Measurements from ENCODE around the gene ITGA2B.
"Not testable (repeated sequence)": the region's sequence is repeated elsewhere in the genome, so short reads cannot be mapped to it uniquely, and the experiment has no call there.

DNA sequence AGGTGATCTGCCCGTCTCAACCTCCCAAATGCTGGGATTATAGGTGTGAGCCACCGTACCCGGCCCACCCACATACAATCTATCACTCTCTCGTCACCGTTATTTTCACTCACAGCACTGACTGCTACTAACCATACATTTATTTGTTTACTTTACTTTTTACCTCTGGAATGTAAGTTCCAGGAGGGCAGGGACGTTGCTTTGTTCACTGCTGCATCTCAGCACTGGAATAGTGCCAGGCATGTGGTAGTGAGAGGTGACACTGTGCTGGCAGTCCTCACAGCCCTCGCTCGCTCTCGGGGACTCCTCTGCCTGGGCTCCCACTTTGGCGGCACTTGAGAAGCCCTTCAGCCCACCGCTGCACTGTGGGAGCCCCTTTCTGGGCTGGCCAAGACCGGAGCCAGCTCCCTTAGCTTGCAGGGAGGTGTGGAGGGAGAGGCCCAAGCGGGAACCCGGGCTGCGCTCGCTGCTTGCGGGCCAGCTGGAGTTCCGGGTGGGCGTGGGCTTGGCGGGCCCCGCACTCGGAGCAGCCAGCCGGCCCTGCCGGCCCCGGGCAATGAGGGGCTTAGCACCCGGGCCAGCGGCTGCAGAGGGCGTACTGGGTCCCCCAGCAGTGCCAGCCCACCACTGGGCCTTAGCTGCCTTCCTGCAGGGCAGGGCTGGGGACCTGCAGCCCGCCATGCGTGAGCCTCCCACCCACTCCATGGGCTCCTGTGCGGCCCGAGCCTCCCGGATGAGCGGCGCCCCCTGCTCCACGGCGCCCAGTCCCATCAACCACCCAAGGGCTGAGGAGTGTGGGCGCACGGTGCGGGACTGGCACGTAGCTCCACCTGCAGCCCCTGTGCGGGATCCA is 20.8 kb downstream of the ITGA2B start:
- not testable (repeated sequence) for TF ChIP-seq KAT7 (CRISPR knock-in tag; IDR thresholded peaks at IDR 0.05; ENCODE audit: borderline replicate concordance); PPARG (CRISPR knock-in tag; conservative IDR thresholded peaks at IDR 0.05); JUNB (CRISPR knock-in tag; IDR thresholded peaks at IDR 0.05; ENCODE audit: borderline replicate concordance); FOXK2 (IDR thresholded peaks at IDR 0.05); POLR2AphosphoS5 (IDR thresholded peaks at IDR 0.05; ENCODE audit: low read depth, low read length); FOXJ3 (CRISPR knock-in tag; IDR thresholded peaks at IDR 0.05; ENCODE audit: borderline replicate concordance); ZNF121 (CRISPR knock-in tag; IDR thresholded peaks at IDR 0.05); SRSF1 (optimal IDR thresholded peaks at IDR 0.05; ENCODE audit: low read depth, low read length)
- TF ChIP-seq, protein P1, sequence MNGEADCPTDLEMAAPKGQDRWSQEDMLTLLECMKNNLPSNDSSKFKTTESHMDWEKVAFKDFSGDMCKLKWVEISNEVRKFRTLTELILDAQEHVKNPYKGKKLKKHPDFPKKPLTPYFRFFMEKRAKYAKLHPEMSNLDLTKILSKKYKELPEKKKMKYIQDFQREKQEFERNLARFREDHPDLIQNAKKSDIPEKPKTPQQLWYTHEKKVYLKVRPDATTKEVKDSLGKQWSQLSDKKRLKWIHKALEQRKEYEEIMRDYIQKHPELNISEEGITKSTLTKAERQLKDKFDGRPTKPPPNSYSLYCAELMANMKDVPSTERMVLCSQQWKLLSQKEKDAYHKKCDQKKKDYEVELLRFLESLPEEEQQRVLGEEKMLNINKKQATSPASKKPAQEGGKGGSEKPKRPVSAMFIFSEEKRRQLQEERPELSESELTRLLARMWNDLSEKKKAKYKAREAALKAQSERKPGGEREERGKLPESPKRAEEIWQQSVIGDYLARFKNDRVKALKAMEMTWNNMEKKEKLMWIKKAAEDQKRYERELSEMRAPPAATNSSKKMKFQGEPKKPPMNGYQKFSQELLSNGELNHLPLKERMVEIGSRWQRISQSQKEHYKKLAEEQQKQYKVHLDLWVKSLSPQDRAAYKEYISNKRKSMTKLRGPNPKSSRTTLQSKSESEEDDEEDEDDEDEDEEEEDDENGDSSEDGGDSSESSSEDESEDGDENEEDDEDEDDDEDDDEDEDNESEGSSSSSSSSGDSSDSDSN (CRISPR knock-in tag; IDR thresholded peaks at IDR 0.05) = not testable (repeated sequence)
- TF ChIP-seq, protein P2, sequence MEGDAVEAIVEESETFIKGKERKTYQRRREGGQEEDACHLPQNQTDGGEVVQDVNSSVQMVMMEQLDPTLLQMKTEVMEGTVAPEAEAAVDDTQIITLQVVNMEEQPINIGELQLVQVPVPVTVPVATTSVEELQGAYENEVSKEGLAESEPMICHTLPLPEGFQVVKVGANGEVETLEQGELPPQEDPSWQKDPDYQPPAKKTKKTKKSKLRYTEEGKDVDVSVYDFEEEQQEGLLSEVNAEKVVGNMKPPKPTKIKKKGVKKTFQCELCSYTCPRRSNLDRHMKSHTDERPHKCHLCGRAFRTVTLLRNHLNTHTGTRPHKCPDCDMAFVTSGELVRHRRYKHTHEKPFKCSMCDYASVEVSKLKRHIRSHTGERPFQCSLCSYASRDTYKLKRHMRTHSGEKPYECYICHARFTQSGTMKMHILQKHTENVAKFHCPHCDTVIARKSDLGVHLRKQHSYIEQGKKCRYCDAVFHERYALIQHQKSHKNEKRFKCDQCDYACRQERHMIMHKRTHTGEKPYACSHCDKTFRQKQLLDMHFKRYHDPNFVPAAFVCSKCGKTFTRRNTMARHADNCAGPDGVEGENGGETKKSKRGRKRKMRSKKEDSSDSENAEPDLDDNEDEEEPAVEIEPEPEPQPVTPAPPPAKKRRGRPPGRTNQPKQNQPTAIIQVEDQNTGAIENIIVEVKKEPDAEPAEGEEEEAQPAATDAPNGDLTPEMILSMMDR (CRISPR knock-in tag; IDR thresholded peaks at IDR 0.05) = 0 out of 2 replicates have a peak, but pooled peaks have one; percentile 10
- TF ChIP-seq, protein P3, sequence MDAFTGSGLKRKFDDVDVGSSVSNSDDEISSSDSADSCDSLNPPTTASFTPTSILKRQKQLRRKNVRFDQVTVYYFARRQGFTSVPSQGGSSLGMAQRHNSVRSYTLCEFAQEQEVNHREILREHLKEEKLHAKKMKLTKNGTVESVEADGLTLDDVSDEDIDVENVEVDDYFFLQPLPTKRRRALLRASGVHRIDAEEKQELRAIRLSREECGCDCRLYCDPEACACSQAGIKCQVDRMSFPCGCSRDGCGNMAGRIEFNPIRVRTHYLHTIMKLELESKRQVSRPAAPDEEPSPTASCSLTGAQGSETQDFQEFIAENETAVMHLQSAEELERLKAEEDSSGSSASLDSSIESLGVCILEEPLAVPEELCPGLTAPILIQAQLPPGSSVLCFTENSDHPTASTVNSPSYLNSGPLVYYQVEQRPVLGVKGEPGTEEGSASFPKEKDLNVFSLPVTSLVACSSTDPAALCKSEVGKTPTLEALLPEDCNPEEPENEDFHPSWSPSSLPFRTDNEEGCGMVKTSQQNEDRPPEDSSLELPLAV (CRISPR knock-in tag; conservative IDR thresholded peaks at IDR 0.05; ENCODE audit: low read depth) = not testable (repeated sequence)
- TF ChIP-seq, protein P4, sequence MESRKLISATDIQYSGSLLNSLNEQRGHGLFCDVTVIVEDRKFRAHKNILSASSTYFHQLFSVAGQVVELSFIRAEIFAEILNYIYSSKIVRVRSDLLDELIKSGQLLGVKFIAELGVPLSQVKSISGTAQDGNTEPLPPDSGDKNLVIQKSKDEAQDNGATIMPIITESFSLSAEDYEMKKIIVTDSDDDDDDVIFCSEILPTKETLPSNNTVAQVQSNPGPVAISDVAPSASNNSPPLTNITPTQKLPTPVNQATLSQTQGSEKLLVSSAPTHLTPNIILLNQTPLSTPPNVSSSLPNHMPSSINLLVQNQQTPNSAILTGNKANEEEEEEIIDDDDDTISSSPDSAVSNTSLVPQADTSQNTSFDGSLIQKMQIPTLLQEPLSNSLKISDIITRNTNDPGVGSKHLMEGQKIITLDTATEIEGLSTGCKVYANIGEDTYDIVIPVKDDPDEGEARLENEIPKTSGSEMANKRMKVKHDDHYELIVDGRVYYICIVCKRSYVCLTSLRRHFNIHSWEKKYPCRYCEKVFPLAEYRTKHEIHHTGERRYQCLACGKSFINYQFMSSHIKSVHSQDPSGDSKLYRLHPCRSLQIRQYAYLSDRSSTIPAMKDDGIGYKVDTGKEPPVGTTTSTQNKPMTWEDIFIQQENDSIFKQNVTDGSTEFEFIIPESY (CRISPR knock-in tag; IDR thresholded peaks at IDR 0.05) = not testable (repeated sequence)
